ENCODE results near the gene MDGA2. TPM values are rescaled to one million over a fixed set of nuclear protein-coding genes. Genes with fewer than 3 reads are reported as not detected.
"Not testable (repeated sequence)": the region's sequence is repeated elsewhere in the genome, so short reads cannot be mapped to it uniquely, and the experiment has no call there.

Gene MDGA2
- total RNA-seq, 1 experiment from 2014 or later: not detected

DNA sequence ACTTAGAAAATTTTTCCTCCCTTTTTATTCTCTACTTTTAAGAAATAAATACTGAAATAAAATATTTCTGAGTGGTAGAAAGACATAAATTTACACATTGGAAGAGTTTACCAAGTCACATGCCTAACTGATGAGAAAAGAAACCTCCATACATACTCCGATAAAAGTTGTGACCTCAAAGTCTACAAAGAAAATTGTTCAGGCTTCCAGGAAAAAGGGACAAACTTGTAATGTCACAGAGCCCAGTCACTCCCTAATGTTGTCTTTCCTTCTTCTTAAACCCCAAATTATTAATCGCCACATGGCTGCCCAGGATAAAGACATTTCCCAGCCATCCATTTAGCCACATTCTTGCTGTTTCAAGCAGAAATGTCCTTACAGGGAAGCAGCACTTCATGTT, 455.3 kb downstream of the MDGA2 start:
- DNase-seq (ENCODE audit: low read depth): no peak
- in situ Hi-C loops (cut with HindIII; ENCODE audit: low pct_unique_long_range_greater_than_20kb, low sequenced_read_pairs): no loop called here

DNA sequence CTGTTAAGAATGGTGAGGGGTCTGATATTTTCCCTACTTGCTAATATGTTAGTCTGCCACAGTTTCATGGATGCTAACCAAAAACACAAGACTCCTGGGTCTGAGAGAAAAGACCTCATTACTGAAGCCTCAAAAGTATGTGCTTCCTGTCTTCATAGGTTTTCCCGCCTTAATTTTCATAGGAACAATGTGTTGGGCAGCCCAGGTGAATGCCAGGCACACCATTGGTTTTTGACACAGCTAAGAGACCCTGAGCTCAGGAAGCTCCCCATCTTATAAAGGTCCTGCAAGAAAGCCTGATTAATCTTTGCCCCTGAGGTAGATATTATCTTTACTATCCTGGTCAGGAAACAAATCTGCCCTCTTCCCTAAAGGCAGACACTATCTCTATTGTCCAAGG, 464.1 kb downstream of the MDGA2 start:
- no peak for DNase-seq (ENCODE audit: low read depth)
- in situ Hi-C loops (cut with HindIII; ENCODE audit: low pct_unique_long_range_greater_than_20kb, low sequenced_read_pairs): no loop called here

DNA sequence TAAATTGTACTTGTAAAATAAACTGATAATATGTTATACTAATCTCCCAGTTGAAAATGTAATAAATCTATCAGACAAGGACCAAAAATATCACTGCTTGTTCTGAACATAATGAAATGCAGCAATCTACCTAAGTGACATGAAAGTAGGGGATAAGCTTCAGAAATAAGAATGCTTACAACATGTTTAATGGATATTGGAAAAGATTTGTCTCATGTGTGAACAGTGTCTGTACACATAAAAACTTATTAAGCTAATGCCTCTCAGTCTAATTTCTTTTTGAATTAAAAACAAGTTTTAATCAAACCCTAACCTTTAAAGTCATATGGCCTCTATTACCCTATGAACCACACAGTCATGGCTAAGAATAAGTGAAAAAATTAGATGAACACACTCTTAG, 465.3 kb downstream of the MDGA2 start:
- in situ Hi-C loops (cut with HindIII; ENCODE audit: low pct_unique_long_range_greater_than_20kb, low sequenced_read_pairs): no loop called here
- no peak for DNase-seq (ENCODE audit: low read depth)

DNA sequence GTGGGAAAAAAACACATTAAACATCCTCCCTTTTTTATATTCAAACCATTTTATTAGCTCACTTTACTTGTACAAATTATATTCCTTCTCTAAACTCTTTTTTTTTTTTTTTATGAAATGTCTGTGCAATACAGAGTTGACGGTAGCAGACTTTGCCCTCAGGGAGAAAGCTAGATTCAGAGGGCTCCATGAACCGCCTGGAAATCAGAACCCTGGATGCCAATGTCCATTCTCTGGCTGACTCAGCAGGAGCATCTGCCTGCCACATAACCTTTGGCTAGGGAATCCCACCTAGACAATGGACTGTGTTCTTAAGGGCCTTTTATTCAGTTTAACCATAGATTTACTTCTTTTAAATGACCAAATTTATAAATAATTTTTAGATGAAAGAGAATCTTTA, 467.0 kb downstream of the MDGA2 start:
- in situ Hi-C loops (cut with HindIII; ENCODE audit: low pct_unique_long_range_greater_than_20kb, low sequenced_read_pairs): no loop called here
- DNase-seq (ENCODE audit: low read depth): no peak

GRCh38 chr14:47207617-47208016, 467.8 kb downstream of the MDGA2 start:
- no peak for DNase-seq (ENCODE audit: low read depth)
- in situ Hi-C loops (cut with HindIII; ENCODE audit: low pct_unique_long_range_greater_than_20kb, low sequenced_read_pairs): no loop called here

DNA sequence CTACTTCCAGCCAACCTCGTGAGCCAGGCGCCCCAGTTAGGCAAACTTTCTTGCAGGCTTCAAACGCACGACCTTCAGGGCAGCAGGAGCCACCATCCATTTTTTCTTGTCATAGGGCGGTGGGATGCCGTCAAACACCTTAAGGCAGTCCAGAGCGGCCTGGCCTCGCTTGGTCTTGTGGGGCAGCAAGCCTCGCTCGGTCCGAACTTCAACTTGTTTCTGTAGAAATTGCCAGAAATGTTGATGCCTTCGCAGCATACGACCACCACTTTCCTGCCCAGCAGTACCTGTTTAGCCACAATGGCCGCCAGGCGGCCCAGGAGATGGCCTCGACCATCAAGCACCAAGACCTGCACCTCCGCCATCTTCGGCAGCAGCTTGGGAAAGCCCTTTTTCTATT, 474.7 kb downstream of the MDGA2 start:
- in situ Hi-C loops (cut with HindIII; ENCODE audit: low pct_unique_long_range_greater_than_20kb, low sequenced_read_pairs): no loop called here
- no peak for DNase-seq (ENCODE audit: low read depth)

- in situ Hi-C loops (cut with HindIII; ENCODE audit: low pct_unique_long_range_greater_than_20kb, low sequenced_read_pairs): no loop called here
- DNase-seq (ENCODE audit: low read depth): no peak
Observed at GRCh38 chr14:47195582-47195981, 479.8 kb downstream of the MDGA2 start.

- DNase-seq (ENCODE audit: low read depth): no peak
- in situ Hi-C loops (cut with HindIII; ENCODE audit: low pct_unique_long_range_greater_than_20kb, low sequenced_read_pairs): no loop called here
Observed at GRCh38 chr14:47194055-47194454, 481.4 kb downstream of the MDGA2 start.

- DNase-seq (ENCODE audit: low read depth); in situ Hi-C loops (cut with HindIII; ENCODE audit: low pct_unique_long_range_greater_than_20kb, low sequenced_read_pairs): not testable (repeated sequence)
Observed at GRCh38 chr14:47192203-47192602, 483.2 kb downstream of the MDGA2 start.

- DNase-seq (ENCODE audit: low read depth): no peak
- in situ Hi-C loops (cut with HindIII; ENCODE audit: low pct_unique_long_range_greater_than_20kb, low sequenced_read_pairs): no loop called here
Observed at GRCh38 chr14:47191700-47192099, 483.7 kb downstream of the MDGA2 start.

DNA sequence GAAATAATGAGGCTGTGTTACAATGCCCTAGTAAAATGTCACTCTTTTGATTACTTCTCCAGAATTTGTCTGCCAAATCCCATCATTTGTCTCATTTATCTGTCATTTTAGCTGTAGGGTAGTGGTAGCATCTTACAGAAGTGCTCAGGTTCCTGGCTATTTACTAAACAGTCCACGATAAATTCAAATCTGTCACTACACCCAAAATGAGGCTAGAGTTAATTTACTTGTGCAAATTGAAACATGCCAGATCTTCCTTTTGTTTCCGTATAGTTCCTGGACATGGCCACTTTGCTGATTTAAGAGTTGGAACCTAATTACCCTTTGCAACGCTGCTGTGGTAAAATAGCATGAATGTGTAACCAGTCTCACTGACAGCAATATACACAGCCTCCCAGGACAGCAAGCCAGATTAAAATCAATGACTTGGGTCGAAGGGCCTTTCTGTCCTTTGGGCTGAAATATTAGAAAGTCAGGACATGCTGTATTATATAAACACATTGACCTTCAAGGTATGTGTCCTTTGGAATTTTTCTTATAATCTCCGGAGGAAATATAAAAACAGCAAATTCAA, 485.4 kb downstream of the MDGA2 start:
- DNase-seq (ENCODE audit: low read depth): no peak
- in situ Hi-C loops (cut with HindIII; ENCODE audit: low pct_unique_long_range_greater_than_20kb, low sequenced_read_pairs): no loop called here

DNA sequence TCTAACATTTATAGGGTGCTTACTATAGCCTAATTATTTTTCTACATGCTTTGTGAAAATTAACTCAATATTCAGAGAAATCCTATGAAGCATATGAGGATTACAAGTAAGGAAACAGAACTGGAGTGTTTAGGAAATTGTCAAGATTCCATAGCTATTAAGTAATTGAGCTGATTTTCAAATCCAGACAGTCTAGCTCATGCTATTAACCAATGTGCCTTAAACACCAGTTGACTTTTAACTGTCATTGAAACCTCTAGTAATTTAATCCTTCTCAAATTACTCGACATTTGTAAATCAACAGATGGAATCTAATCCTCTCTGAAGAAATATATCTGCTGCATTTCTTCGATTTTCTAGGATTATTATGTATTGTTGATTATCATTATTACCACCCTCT, 488.9 kb downstream of the MDGA2 start:
- no peak for DNase-seq (ENCODE audit: low read depth)
- in situ Hi-C loops (cut with HindIII; ENCODE audit: low pct_unique_long_range_greater_than_20kb, low sequenced_read_pairs): no loop called here

DNA sequence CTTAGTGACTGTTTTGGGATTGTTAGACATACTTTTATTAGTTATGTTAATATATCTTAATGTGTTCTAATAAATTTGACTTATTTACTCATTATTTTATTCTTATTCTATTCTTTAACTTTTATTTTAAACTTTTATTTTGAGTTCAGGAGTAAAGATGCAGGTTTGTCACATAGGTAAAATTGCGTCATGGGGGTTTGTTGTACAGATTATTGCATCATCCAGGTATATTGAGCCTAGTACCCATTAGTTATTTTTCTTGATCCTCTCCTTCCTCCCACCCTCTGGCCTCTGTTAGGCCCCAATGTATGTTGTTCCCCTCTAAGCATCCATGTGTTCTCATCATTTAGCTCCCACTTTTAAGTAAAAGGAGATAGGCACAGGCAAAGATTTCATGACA, 495.5 kb downstream of the MDGA2 start:
- in situ Hi-C loops (cut with HindIII; ENCODE audit: low pct_unique_long_range_greater_than_20kb, low sequenced_read_pairs): no loop called here
- no peak for DNase-seq (ENCODE audit: low read depth)

DNA sequence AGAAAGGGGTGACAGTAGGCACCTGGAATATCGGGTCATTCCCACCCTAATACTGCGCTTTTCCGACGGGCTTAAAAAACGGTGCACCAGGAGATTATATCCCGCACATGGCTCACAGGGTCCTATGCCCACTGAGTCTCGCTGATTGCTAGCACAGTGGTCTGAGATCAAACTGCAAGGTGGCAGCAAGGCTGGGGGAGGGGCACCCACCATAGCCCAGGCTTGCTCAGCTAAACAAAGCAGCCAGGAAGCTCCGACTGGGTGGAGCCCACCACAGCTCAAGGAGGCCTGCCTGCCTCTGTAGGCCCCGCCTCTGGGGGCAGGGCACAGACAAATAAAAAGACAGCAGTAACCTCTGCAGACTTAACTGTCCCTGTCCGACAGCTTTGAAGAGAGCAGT, 503.5 kb downstream of the MDGA2 start:
- in situ Hi-C loops (cut with HindIII; ENCODE audit: low pct_unique_long_range_greater_than_20kb, low sequenced_read_pairs); DNase-seq (ENCODE audit: low read depth): not testable (repeated sequence)

DNA sequence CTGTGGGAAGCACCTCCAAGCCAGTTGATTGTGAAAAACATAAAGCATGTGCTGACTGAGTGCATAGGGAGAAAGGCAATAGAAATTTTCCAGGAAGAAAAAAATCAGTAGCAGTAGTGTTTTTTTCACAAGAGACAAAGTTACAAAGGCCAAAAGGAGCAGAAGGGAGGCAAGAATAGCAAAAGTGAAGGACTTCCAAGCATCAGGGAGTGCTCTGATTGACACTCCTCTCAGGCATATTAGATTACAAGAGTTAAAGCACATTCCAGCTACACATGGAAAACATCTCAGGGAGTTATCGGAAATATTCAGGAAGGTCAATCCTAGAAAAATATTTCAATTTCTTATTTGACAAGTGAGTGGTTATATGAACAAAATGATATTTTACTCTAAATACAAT, 508.0 kb downstream of the MDGA2 start:
- no peak for DNase-seq (ENCODE audit: low read depth)
- in situ Hi-C loops (cut with HindIII; ENCODE audit: low pct_unique_long_range_greater_than_20kb, low sequenced_read_pairs): no loop called here

- in situ Hi-C loops (cut with HindIII; ENCODE audit: low pct_unique_long_range_greater_than_20kb, low sequenced_read_pairs): no loop called here
- no peak for DNase-seq (ENCODE audit: low read depth)
Observed at GRCh38 chr14:47155395-47155794, 520.0 kb downstream of the MDGA2 start.

DNA sequence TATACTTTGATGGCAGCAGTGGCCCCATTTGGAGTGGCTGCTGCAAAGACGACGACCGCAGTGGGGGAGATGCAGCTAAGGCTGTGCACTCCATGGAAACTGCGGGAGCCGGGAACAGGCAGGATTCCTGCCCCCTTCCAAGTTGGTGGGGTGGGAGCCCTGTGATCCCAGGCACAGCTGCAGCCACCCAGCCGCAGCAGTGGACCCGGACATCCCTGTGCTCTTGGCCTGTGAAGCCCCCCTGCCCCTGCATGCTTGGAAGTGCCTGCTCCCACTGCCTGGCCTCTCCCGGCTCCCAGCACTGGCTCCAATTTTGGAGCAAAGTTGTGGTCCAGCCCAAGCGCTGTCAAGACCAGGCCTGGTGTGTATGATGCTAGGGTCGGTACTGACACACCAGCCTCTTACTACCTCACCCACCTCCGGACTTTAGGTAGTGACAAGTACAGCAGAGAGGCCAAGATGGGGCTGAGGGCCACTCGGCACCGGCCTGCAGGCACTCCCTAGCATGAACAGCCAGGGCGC, 521.1 kb downstream of the MDGA2 start:
- in situ Hi-C loops (cut with HindIII; ENCODE audit: low pct_unique_long_range_greater_than_20kb, low sequenced_read_pairs): no loop called here
- DNase-seq (ENCODE audit: low read depth): no peak

DNA sequence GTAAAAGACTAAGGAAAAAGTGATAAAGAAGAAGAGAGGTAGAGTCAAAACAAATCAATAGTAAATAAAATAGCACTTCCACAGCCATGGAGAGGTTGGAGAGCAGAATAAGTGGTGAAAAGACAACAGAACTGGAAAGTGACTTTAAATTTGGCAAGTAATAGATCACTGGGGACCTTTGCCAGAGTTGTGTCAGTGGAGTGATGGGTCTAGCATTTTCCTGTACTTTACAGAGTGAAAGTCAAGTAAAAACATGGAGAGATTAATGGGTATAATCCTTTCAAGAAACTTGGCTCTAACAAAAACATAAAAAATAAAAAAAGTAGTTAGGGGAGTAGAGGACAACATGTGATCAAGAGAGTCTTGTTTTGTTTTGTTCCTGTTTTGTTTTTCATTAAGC, 521.7 kb downstream of the MDGA2 start:
- DNase-seq (ENCODE audit: low read depth): no peak
- in situ Hi-C loops (cut with HindIII; ENCODE audit: low pct_unique_long_range_greater_than_20kb, low sequenced_read_pairs): no loop called here

- in situ Hi-C loops (cut with HindIII; ENCODE audit: low pct_unique_long_range_greater_than_20kb, low sequenced_read_pairs): no loop called here
- DNase-seq (ENCODE audit: low read depth): no peak
Observed at GRCh38 chr14:47150267-47150666, 525.1 kb downstream of the MDGA2 start.

- in situ Hi-C loops (cut with HindIII; ENCODE audit: low pct_unique_long_range_greater_than_20kb, low sequenced_read_pairs): no loop called here
- DNase-seq (ENCODE audit: low read depth): no peak
Observed at GRCh38 chr14:47149326-47149725, 526.1 kb downstream of the MDGA2 start.

- in situ Hi-C loops (cut with HindIII; ENCODE audit: low pct_unique_long_range_greater_than_20kb, low sequenced_read_pairs): no loop called here
- DNase-seq (ENCODE audit: low read depth): no peak
Observed at GRCh38 chr14:47148686-47149085, 526.7 kb downstream of the MDGA2 start.

Data from Caki2 (cell line).